Globus pallidus (tissue), 1 donor: ENCODE results near the gene C17orf113.

Experiments
- DNase-seq: peaks from one replicate; pipeline ENCODE4 v3.0.0-alpha.2; 2015; ENCODE audit warnings: low spot score

The C17orf113 gene

DNA sequence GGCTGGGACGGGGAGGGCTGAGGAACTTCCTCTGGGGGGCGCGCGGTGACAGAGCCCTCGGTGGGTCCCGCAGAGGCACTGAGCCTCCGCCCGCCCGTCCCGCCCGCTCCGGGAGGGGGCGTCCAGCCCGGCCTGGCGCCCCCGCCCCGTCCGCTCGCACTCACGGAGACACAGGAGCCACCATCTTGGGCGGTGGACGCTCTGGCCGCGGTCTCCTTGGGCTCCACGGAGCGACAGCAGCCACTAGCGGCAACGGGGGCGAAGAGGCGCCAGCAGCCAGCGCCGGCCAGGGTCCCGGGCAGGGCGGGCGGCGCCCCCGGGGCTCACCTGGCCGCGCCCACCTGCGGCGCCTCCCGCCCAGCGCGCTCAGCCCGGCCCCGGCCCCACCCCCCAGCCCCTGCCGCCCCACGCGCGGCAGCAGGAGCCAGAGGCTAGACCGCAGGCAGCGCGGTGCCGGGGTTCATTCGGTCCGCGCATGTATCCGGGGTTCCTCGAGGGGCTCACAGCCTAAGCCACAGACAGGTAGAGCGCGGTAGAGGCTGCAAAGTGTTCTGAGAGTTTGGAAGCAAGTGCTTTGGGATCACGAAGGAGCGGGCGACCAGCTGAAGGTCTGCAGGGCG, at the start of gene C17orf113:
TSS of gene C17orf113 (minus strand) at position 209 of the 620 bp plus-strand sequence. CDS start 7,225 bp downstream, outside the sequence.
- peak; percentile 52 for DNase-seq

- no peak for DNase-seq
Observed at GRCh38 chr17:42098730-42099399, 48.5 kb upstream of the C17orf113 start.

DNA sequence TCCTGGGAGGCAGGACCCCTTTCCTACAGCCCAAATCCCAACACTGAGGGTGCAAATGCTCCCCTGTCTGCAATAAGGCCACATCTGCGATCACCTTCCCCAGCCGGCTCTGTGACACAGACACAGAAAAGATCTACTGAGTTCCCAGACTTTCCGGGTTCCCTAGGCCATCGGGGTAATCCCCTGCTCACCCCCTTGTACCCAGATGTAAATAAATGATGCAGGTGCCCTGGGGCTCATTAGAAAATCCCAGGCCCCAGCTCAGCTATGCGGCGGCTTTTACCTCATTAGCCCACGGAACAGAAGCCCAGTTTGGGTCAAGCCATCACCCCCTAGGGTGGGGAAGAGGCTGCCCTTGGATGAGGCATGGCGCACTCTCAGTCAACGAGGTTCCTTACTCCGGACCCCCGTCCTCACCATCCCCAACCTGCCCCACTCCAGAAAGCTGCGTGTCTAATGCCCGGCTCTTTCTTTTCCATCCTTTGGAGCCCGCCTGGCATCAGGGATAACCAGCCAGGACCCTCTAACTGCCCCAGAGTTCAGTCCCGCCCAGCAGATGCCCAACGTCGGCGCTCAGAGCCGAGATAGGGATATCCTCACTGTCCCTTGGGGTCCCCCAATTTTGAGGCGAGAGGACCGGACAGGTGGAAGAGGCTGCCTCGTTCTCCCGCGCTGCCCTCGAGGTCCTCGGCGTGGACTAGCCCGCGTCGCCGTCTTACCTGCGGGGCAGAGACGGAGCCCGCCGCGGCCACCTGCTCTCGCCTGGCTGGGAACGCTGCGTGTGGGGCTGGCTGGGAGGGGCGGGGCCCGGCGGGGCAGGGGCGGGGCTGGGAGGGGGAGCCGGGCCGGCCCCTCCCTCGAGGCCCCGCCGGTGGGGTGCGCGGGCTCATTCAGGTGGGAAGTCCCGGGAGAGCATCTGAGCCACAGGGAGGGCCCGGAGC, 47.6 kb upstream of the C17orf113 start, which contains the start of gene ZNF385C:
TSS of gene ZNF385C (minus strand) at position 783 of the 941 bp plus-strand sequence. CDS start 35,417 bp downstream, outside the sequence.
- no peak for DNase-seq

- no peak for DNase-seq
Observed at GRCh38 chr17:42096360-42097111, 46.1 kb upstream of the C17orf113 start.

DNA sequence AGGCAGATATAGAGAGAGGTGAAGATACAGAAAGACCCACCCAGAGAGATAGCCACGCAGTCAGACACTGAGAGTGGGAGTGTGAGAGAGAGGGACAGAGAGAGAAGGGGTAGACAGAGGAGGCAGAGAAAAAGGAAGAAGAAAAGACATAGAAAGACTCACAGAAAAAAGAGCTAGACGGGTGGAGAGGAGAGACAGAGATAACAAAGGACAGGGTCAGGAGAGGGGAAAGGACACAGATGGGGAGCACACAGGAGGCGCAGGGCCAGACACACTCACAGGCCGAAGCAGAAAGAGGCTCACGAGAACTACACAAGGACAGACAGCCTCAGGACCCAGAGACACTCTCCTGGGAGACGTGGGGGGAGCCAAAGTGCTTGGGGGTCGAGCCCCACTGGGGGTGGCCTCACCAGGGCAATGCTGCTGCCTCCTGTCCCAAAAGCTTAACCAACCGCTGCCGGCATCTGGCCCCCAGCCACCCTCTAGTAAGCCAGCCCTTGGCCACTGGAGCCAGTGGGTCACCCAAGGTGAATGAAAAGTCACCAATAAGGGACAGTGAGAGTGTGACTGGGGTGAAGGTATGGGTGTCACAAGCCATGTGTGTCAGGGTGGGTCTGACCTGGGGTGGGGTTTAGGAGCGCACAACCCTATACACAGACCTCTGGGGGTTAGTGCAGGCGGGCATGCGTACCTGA, 44.1 kb upstream of the C17orf113 start:
- no peak for DNase-seq

- DNase-seq: no peak
Observed at GRCh38 chr17:42092939-42093338, 42.5 kb upstream of the C17orf113 start.

- DNase-seq: no peak
Observed at GRCh38 chr17:42090964-42091790, 40.8 kb upstream of the C17orf113 start.

GRCh38 chr17:42088736-42089135, 38.3 kb upstream of the C17orf113 start:
- no peak for DNase-seq

DNA sequence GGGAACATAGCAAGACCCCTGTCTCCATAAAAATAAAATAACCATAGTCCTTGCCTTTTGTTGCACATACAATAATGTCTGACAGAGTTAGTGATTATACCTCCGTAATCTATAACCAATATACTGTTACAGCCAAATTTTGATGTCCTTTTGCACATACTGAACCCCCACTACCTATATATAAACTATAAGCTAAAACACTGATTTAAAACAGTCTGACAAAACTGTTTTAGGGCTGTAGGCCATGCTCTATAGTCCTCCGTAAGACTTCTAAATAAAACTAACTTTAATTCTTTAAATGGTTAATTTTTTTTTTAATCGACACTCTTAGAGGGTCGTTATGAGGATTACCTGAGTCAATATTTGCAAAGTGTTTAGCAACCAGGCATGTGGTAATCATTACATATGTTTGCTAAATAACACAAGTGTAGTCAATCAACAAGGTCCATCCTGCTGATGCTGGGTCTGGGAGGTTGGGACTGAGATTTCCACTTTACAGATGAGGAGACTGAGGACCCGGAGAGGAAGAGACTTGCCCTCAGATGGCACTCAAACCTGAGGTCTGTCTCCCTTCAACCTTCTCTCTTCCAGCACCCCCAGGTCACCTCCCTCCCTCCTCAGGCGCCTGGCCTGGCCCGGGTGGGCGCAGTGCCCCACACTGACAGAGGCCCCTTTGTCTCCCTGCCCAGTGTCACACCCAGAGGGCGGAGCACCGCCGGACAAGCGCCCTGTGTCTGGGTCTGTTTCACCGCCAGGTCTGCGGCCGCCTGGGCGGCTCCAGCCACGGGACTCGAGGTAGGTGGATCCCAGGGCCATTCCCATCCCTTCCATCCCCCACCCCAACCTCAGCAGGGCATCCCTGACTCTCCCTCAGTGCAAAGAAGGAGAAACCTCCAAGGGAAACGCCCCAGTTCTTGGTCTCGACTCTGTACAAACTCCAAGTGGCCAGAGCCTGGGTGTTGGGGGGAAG, 37.6 kb upstream of the C17orf113 start:
- DNase-seq: peak; percentile 68

DNA sequence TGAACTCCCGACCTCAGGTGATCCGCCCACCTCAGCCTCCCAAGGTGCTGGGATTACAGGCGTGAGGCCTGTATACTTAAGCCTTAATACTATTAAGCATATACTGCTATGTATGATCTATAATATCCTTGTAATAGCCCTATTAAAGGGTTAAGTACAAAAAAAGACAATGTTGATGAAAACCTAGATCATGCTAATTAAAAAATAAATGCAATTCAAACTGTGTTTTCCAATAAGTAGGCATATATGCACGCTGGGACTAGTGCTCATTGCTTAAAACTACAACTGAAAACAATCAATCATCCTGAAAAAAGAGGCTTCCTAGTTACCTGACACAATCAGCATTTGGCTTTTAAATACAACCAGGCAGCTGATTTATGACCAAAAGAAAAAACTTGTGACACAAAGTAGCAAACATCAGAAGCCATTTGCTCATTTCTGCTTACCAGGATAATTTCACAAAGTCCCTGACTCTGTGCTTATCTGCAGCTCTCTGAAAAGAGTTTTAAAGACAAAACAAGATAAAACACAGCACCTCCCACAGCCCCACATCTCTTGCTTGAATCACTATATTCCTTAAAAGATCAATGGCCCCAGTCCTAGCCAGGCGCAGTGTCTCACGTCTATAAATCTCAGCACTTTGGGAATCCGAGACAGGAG, 36.8 kb upstream of the C17orf113 start:
- no peak for DNase-seq

- no peak for DNase-seq
Observed at GRCh38 chr17:42081516-42082129, 31.2 kb upstream of the C17orf113 start.

GRCh38 chr17:42079541-42079940, 29.1 kb upstream of the C17orf113 start:
- DNase-seq: no peak

GRCh38 chr17:42078396-42079043, 28.1 kb upstream of the C17orf113 start:
- no peak for DNase-seq

DNA sequence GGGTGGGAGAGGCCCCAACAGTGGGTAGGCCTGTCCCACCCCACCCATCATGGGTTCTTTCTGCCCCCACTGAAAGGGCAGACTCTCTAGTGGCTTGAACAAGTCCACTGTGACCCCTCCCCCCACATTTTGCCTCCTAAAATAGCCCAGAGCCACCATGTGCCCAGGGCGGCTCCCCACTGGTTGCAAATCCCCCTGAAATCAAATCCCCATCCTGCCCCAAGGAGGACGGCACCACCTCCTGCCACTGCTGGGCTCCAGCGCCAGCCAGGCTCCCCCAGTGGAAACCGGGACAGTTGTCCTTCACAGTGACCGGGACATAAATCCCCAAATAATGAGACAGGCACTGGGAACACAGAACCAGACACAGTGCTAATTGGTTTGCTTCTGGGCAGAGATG, 27.4 kb upstream of the C17orf113 start:
- no peak for DNase-seq

- no peak for DNase-seq
Observed at GRCh38 chr17:42076797-42077559, 26.6 kb upstream of the C17orf113 start.

GRCh38 chr17:42075789-42076188, 25.4 kb upstream of the C17orf113 start:
- no peak for DNase-seq
